Esophagus muscularis mucosa (tissue), 4 donors: ENCODE results near the gene PLEKHA6. TPM values are rescaled to one million over a fixed set of nuclear protein-coding genes. Genes with fewer than 3 reads are reported as not detected.
A peak's percentile ranks its signal among the peaks of the same experiment; 100 is the strongest.

Experiments
- DNase-seq: peaks from one replicate; pipeline ENCODE4 v3.0.0-alpha.2; 2017; ENCODE audit errors: extremely low spot score
- H3K27ac ChIP-seq, 4 donors: fragments of 200-600 bp; sonication (generic); replicated peaks in 1 of 4; 1 replicate in 3 of 4; 2 replicates in 1 of 4; pipeline ENCODE4 v1.5.1; 2016 to 2019; ENCODE audit warnings: mild to moderate bottlenecking in 1 of 4
- H3K27me3 ChIP-seq, 4 donors: fragments of 200-600 bp; sonication (generic); one replicate each; pipeline versions ENCODE4 v1.5.1 to v1.6.0; 2016 to 2019
- H3K36me3 ChIP-seq, 4 donors: fragments of 200-600 bp; sonication (generic); one replicate each; pipeline ENCODE4 v1.5.1; 2016 to 2019
- H3K4me1 ChIP-seq, 4 donors: fragments of 200-600 bp; sonication (generic); one replicate each; pipeline ENCODE4 v1.5.1; 2016 to 2019
- H3K4me3 ChIP-seq, 4 donors: fragments of 200-600 bp; sonication (generic); 1 replicate in 2 of 4; 2 replicates in 2 of 4; pipeline ENCODE4 v1.5.1; 2016 to 2019; ENCODE audit warnings: mild to moderate bottlenecking in 4 of 4, moderate library complexity in 1 of 4
- H3K9me3 ChIP-seq, 4 donors: fragments of 200-600 bp; sonication (generic); 1 replicate in 3 of 4; 2 replicates in 1 of 4; pipeline ENCODE4 v1.5.1; 2016 to 2019
- EP300 ChIP-seq: sonication (generic); formaldehyde crosslinking; IDR thresholded peaks from one replicate; pipeline ENCODE4 v1.6.1; 2017; ENCODE audit warnings: antibody characterized with exemption
- POLR2A ChIP-seq: fragments of 450-650 bp; IDR thresholded peaks from one replicate; pipeline ENCODE4 v1.6.1; 2017; ENCODE audit warnings: antibody characterized with exemption, moderate library complexity, mild to moderate bottlenecking, low read depth
- POLR2AphosphoS5 ChIP-seq, 2 donors: sonication (generic); formaldehyde crosslinking; IDR thresholded peaks; one replicate each; pipeline ENCODE4 v1.6.1; 2017; ENCODE audit warnings: antibody characterized with exemption in 2 of 2
- WGBS: methylation state at CpG from one replicate; pipeline ENCODE4 v1.1.5; 2018; 5-methylcytosine and 5-hydroxymethylcytosine counted together
- intact Hi-C: fragments of 100-400 bp; cut with DNase I; formaldehyde crosslinking; loops from one replicate; pipeline ENCODE4 v1.15.1; 2023
- total RNA-seq, 4 donors: library from RNA; depleted of rRNA; stranded (reverse); fragments of >200 nt; gene quantifications; one replicate each; pipeline versions ENCODE4 v1.1.0 to v1.2.1, GENCODE V29; 2016
- TF ChIP-seq, protein P1 (sequence below), 3 experiments: fragments of 200-600 bp in 2 of 3; fragments of 450-650 bp in 1 of 3; sonication (generic) in 2 of 3; IDR thresholded peaks; one replicate each; pipeline ENCODE4 v1.5.1; 2017 to 2019; ENCODE audit warnings: antibody characterized with exemption in 3 of 3, mild to moderate bottlenecking in 2 of 3, moderate library complexity in 1 of 3

PLEKHA6 gene
- total RNA-seq, 4 donors from 2014 or later = 11.9 to 22.4 (median 15.9) TPM

DNA sequence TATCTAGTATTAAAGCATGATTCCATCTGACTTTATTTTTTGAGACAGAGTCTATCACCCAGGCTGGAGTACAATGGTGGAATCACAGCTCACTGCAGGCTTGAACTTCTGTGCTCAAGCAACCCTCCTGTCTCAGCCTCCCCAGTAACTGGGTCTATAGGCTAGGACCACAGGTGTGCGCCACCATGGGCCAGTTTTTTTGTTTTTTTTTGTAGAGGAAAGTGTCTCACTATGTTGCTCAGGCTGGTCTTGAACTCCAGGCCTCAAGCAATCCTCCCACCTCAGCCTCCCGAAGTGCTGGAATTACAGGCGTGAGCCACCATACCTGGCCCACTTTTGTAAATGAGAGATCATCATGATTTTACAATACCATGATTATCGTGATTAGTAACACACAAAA, 42.7 kb upstream of the PLEKHA6 start:
- no peak for DNase-seq
- H3K4me3 ChIP-seq = no peak overlapping the region
- 95% methylated on average over 4 of the region's 4 CpGs for WGBS
- H3K27ac ChIP-seq = no peak overlapping the region
- H3K36me3 ChIP-seq = peaks cover 30 to 86% (median 65%) of the 10 kb centered on the region in 4 donors
- H3K4me1 ChIP-seq = peaks cover 25 to 39% (median 33%) of the 10 kb centered on the region in 4 donors
- no peaks in the 10 kb centered on the region for H3K27me3 ChIP-seq
- no peak for TF ChIP-seq EP300
- TF ChIP-seq POLR2A = no peak
- intact Hi-C loops = no loop called here
- no peaks in the 10 kb centered on the region for H3K9me3 ChIP-seq

DNA sequence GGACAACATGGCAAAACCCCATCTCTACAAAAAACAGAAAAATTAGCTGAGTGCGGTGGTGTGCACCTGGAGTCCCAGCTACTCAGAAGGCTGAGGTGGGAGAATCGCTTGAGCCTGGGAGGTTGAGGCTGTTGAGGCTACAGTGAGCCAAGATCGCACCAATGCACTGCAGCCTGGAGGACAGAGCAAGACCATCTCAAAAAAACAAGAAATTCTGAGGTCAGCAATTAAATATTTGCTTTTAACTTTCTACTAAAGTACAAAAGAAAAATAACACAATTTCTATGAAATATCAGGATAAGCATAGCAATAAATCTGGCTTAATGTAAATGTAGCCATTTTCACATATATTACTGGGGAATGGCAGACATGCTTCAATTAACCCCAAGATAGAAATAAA, 42.0 kb upstream of the PLEKHA6 start:
- intact Hi-C loops = no loop called here
- H3K4me3 ChIP-seq = no peak overlapping the region
- peaks cover 30 to 86% (median 67%) of the 10 kb centered on the region in 4 donors for H3K36me3 ChIP-seq
- H3K4me1 ChIP-seq = peaks cover 23 to 35% (median 31%) of the 10 kb centered on the region in 4 donors
- TF ChIP-seq EP300 (no peak), POLR2A (no peak), POLR2AphosphoS5 (IDR thresholded peaks at IDR 0.05) (no peak)
- TF ChIP-seq, protein P1, sequence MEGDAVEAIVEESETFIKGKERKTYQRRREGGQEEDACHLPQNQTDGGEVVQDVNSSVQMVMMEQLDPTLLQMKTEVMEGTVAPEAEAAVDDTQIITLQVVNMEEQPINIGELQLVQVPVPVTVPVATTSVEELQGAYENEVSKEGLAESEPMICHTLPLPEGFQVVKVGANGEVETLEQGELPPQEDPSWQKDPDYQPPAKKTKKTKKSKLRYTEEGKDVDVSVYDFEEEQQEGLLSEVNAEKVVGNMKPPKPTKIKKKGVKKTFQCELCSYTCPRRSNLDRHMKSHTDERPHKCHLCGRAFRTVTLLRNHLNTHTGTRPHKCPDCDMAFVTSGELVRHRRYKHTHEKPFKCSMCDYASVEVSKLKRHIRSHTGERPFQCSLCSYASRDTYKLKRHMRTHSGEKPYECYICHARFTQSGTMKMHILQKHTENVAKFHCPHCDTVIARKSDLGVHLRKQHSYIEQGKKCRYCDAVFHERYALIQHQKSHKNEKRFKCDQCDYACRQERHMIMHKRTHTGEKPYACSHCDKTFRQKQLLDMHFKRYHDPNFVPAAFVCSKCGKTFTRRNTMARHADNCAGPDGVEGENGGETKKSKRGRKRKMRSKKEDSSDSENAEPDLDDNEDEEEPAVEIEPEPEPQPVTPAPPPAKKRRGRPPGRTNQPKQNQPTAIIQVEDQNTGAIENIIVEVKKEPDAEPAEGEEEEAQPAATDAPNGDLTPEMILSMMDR (IDR thresholded peaks at IDR 0.05) = no peak
- 95% methylated on average over 3 of the region's 3 CpGs for WGBS
- no peaks in the 10 kb centered on the region for H3K27me3 ChIP-seq
- H3K27ac ChIP-seq = peak overlapping the region in 1 of 4 donors; percentile 36
- no peaks in the 10 kb centered on the region for H3K9me3 ChIP-seq
- DNase-seq = no peak

DNA sequence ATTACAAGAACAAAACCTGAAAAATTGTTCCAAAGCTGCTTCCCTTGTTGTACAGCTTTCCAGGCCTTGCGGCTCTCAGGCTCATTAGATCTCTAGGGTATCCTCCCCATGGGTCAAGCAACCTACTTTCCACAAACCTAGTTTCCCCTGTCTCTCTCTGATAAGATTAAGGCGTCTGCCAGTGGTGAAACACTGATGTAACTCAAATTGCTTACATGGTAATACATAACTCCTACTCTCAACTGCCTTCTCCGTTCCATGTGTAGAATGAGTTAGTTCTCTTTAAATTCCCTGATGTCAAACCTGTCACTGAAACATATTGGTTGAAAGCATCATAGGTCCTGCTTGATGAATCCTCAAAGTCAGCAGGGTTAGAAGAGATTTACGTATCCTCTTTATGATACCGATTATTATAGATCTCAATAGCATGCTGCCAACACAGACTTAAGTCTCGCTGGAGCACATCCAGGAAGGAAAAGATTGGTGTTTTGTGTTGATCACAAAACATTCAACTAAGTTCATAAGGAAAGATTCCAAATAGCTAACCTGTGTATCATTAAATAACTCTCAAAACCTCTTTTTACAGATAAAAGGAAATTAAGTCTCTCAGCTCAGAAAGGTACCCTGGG, 41.3 kb upstream of the PLEKHA6 start:
- Histone ChIP-seq H3K27me3 (no peaks in the 10 kb centered on the region), H3K4me3 (no peak overlapping the region), H3K4me1 (peaks cover 15 to 28% (median 23%) of the 10 kb centered on the region in 4 donors), H3K36me3 (peaks cover 30 to 86% (median 63%) of the 10 kb centered on the region in 4 donors), H3K27ac (peak overlapping the region in 1 of 4 donors; percentile 5), H3K9me3 (no peaks in the 10 kb centered on the region)
- intact Hi-C loops = no loop called here
- 91% methylated on average over 6 of the region's 6 CpGs for WGBS
- TF ChIP-seq POLR2A = no peak
- TF ChIP-seq EP300 = no peak
- no peak for TF ChIP-seq POLR2AphosphoS5 (IDR thresholded peaks at IDR 0.05)
- TF ChIP-seq, protein P1 (IDR thresholded peaks at IDR 0.05) = no peak
- peak; percentile 50 for DNase-seq

DNA sequence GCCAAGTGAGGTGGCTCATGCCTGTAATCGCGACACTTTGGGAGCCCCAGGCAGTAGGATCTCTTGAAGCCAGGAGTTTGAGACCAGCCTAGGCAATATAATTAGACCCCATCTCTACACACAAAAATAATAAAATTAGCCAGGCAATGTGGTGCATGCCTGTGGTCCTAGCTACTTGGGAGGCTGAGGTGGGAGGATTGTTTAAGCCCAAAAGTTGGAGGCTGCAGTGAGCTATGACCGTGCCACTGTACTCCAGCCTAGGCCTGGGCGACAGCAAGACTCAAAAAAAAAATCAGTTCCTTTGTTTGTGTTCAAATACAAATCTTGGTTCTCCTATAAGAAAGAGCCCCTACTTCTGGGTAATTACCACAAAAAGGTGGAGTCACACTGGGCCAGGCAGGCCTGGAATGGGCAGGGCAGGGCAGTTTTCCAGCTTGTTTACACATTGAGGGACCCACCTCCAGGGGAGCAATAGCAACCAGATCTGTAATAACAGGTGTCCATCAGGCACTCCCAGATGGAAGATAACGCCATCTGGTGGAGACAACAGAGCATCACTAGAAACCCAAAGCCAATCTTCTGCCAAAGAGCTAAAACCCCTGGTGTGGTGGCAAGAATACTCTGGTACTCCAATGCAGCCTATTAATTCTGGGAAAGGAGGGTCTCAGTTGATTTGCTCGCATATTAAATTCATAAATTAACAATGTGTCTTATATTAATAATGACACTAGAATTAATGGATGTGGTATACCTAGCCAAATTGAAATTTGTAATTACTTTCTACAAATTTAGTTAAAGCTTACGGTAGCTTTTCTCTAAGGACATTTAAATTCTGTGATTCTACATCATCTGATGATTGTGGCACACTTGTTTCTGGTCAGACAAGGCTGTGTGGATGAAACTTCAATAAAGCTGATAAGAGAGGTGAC, 38.7 kb upstream of the PLEKHA6 start:
- no peak overlapping the region for H3K4me3 ChIP-seq
- peaks cover 20 to 61% (median 45%) of the 10 kb centered on the region in 4 donors for H3K36me3 ChIP-seq
- WGBS = 68% methylated on average over 7 of the region's 7 CpGs
- no peak for TF ChIP-seq POLR2AphosphoS5 (IDR thresholded peaks at IDR 0.05)
- TF ChIP-seq, protein P1 (IDR thresholded peaks at IDR 0.05) = peak; percentile 65 to 83 (median 65)
- DNase-seq = no peak
- H3K27me3 ChIP-seq = no peaks in the 10 kb centered on the region
- no peaks in the 10 kb centered on the region for H3K9me3 ChIP-seq
- peaks cover 0 to 4% (median under 1%) of the 10 kb centered on the region in 4 donors for H3K4me1 ChIP-seq
- intact Hi-C loops = no loop called here
- peak overlapping the region in 2 of 4 donors; percentile 4 to 34 for H3K27ac ChIP-seq

DNA sequence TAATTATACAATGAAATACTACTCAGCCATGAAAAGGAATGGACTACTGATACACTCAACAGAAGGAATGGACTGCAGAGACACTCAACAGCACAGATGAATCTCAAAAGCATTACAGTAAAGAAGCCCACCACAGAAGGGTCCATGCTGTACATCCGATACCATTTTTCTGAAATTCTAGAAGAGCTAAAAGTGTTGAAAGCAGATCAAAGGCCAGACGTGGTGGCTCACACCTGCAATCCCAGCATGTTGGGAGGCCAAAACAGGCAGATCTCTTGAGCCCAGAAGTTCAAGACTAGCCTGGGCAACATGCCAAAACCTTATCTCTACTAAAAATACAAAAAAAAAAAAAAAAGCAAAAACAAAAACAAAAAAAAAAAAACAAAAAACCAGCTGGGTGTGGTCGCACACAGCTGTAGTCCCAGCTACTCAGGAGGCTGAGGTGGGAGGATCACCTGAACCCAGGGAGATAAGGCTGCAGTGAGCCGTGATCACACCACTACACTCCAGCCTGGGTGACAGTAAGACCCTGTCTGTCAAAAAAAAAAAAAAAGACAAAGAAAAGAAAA, 36.4 kb upstream of the PLEKHA6 start:
- intact Hi-C loops = no loop called here
- H3K4me1 ChIP-seq = peaks cover 0 to 4% (median 0%) of the 10 kb centered on the region in 4 donors
- H3K27me3 ChIP-seq = no peaks in the 10 kb centered on the region
- H3K27ac ChIP-seq = no peak overlapping the region
- no peaks in the 10 kb centered on the region for H3K9me3 ChIP-seq
- H3K36me3 ChIP-seq = peaks cover 9 to 37% (median 26%) of the 10 kb centered on the region in 4 donors
- DNase-seq = no peak
- no peak overlapping the region for H3K4me3 ChIP-seq
- no peak for TF ChIP-seq EP300
- no peak for TF ChIP-seq POLR2AphosphoS5 (IDR thresholded peaks at IDR 0.05)
- TF ChIP-seq POLR2A = no peak
- WGBS = 80% methylated on average over 4 of the region's 4 CpGs
